HFF-Myc (cell line): ENCODE results near the gene TGM6.

Experiments
- DNase-seq: peaks from one replicate; pipeline ENCODE4 v3.0.0-alpha.2; 2011; ENCODE audit warnings: low read depth; ENCODE audit errors: extremely low read depth
- H3K4me3 ChIP-seq: replicated peaks from 2 replicates; pipeline ENCODE4 v1.5.1; 2011; ENCODE audit warnings: low read depth, mild to moderate bottlenecking, control low read depth, low read length
- CTCF ChIP-seq: IDR thresholded peaks from 2 replicates; pipeline ENCODE4 v1.5.1; 2012; ENCODE audit warnings: mild to moderate bottlenecking, low read depth, low read length, control low read depth; ENCODE audit errors: missing control alignments

Gene TGM6

GRCh38 chr20:2465100-2465499 is 84.4 kb downstream of the TGM6 start:
- no peak for DNase-seq
- H3K4me3 ChIP-seq = no peak overlapping the region
- TF ChIP-seq CTCF = no peak

- no peak for TF ChIP-seq CTCF
- peak overlapping the region; percentile 95 for H3K4me3 ChIP-seq
- no peak for DNase-seq
Observed at GRCh38 chr20:2467412-2467811, 86.7 kb downstream of the TGM6 start.

- no peak for TF ChIP-seq CTCF
- DNase-seq = no peak
- peak overlapping the region; percentile 95 for H3K4me3 ChIP-seq
Observed at GRCh38 chr20:2468581-2469407, 88.1 kb downstream of the TGM6 start.

GRCh38 chr20:2469991-2470422 is 89.3 kb downstream of the TGM6 start:
- peak overlapping the region; percentile 95 for H3K4me3 ChIP-seq
- DNase-seq = no peak
- no peak for TF ChIP-seq CTCF

- no peak for TF ChIP-seq CTCF
- peak within 1 kb of the TSS; percentile 95 for H3K4me3 ChIP-seq
- DNase-seq = peak; percentile 98
Observed at GRCh38 chr20:2470423-2471193, 89.9 kb downstream of the TGM6 start, which contains the start of gene SNRPB. TSS of gene SNRPB (minus strand) at chr20:2470789. CDS start at chr20:2470690, 99 bp downstream.

- DNase-seq = peak; percentile 60
- no peak overlapping the region for H3K4me3 ChIP-seq
Observed at GRCh38 chr20:2473516-2473915, 92.8 kb downstream of the TGM6 start.

More at GRCh38 chr20:2473516-2473915, 92.8 kb downstream of the TGM6 start:
- no peak for TF ChIP-seq CTCF
